Fibroblast of mammary gland (primary cell): ENCODE measurements around the gene ADCY9.

Source experiments
- DNase-seq: peaks from one replicate; pipeline ENCODE4 v3.0.0-alpha.2; 2010; ENCODE audit warnings: low read depth
- H3K4me3 ChIP-seq: 2 replicates; pipeline ENCODE4 v1.5.1; 2011; ENCODE audit warnings: low read depth, mild to moderate bottlenecking, low read length, moderate library complexity; ENCODE audit not compliant: control insufficient read depth
- TF ChIP-seq, protein P1 (sequence below): conservative IDR thresholded peaks from 2 replicates; pipeline ENCODE4 v1.5.1; 2011; ENCODE audit warnings: low read depth, low read length, inconsistent platforms; ENCODE audit not compliant: control insufficient read depth, insufficient read depth

Gene ADCY9

DNA sequence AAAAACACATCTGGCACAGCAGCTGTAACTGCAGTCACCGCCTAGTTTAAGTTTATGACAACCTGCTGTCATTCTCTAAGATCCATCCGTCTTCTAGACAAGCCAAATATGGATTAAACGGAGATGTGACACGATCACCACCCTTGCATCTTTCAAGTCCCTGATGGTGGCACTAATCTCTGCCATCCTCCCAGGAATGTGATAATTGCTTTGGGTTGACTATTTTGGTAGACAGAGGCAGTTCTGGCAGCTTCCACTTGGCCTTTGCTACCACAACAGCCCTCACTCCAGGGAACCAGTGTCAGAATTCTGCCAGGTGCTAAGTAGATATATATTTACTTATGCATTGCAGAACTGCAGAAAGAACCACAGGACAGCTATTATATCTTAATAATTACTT is 81.3 kb downstream of the ADCY9 start:
- no peak overlapping the region for H3K4me3 ChIP-seq
- TF ChIP-seq, protein P1, sequence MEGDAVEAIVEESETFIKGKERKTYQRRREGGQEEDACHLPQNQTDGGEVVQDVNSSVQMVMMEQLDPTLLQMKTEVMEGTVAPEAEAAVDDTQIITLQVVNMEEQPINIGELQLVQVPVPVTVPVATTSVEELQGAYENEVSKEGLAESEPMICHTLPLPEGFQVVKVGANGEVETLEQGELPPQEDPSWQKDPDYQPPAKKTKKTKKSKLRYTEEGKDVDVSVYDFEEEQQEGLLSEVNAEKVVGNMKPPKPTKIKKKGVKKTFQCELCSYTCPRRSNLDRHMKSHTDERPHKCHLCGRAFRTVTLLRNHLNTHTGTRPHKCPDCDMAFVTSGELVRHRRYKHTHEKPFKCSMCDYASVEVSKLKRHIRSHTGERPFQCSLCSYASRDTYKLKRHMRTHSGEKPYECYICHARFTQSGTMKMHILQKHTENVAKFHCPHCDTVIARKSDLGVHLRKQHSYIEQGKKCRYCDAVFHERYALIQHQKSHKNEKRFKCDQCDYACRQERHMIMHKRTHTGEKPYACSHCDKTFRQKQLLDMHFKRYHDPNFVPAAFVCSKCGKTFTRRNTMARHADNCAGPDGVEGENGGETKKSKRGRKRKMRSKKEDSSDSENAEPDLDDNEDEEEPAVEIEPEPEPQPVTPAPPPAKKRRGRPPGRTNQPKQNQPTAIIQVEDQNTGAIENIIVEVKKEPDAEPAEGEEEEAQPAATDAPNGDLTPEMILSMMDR = no peak
- no peak for DNase-seq

DNA sequence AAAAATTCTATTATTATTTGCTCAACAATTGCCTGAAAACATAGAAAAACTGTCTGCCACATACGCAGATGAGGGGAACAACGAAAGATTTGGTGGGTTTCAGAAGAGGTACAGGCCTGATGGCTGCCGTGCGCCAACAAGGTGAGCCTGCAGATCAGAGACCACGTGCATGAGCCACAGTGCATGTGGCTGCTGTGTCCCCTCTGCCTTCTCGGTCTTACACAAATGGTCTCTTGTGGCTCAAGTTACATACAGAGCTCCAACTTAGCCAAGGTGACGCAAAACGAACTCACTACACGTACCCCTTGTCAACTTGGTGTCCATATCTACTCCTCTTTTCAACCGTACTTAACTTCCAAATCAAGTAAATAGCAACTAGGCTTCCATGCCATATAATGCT is 82.3 kb downstream of the ADCY9 start:
- no peak for DNase-seq
- TF ChIP-seq, protein P1 = no peak
- no peak overlapping the region for H3K4me3 ChIP-seq

DNA sequence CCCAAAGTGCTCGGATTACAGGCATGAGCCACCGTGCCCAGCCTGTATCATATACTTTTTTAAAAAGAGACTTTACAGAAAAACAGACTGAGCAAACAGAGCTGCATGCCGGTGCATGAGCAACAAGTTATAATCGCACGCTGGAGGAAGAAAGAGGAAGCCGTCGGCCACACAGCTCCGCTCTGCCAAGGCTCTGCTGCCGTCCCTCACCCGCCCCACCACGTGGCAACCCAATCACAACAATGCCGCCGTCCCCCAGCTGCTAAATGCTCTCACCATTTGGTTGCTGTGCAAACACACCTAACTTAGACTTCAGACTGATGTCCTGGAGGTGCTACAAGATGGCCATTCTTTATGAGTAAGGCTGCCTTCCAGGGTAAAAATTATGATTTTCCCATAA is 83.5 kb downstream of the ADCY9 start:
- DNase-seq = no peak
- TF ChIP-seq, protein P1 = no peak
- no peak overlapping the region for H3K4me3 ChIP-seq

DNA sequence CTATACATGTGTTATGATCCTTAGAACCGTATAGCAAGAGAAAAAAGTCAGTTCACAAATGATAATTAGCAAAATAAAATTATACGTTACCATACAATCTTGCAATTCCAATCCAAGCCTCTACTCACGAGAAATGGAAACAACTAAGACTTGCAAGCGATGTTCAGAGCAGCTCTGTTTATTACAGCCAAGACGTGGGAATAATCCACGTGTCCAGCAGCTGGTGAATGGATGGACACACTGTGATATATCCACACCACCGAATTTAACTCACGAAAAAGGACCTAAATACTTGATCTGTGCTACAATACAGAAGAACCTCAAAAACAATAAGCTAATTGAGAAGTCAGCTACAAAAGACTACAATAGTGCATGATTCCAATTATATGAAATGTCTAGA is 88.1 kb downstream of the ADCY9 start:
- TF ChIP-seq, protein P1 = no peak
- no peak for DNase-seq
- H3K4me3 ChIP-seq = no peak overlapping the region

DNA sequence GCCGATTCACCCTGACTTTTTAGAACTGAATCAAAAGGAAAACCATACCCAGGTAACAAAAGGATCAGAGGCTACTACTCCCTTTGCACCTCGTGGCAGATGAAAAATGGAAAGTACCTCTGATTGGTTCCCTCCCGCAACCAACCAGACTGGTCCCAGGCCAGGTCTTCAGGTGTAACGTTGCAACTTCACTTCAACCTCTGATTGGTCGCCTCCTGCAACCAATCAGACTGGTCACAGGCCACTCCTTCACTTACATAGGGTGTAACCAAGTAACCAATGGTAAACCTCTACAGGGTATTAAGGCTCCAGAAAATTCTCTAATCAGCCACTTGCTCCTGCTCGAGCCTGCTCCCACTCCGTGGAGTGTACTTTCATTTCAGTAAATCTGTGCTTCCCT is 89.4 kb downstream of the ADCY9 start:
- H3K4me3 ChIP-seq = no peak overlapping the region
- no peak for DNase-seq
- TF ChIP-seq, protein P1 = no peak

DNA sequence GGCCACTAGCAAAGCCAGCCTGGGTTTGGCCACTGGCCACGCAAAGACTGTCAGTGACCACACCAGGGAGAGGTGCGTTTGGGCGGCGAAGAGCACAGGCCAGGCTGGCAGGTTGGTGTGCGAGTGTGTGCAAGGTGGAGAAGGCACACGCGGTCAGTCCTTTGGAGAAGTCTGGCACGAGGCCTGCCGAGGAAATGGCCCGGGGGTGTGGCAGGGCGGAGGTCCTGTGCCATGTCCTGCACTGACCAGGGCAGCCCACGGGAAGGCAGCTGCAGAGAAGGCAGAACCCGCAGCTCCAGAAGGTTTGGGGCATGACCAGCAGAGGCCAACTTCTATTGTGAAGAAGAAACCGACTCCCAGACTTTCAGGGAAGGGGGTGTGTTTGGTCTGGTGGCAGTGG is 90.8 kb downstream of the ADCY9 start:
- TF ChIP-seq, protein P1 = no peak
- no peak for DNase-seq

DNA sequence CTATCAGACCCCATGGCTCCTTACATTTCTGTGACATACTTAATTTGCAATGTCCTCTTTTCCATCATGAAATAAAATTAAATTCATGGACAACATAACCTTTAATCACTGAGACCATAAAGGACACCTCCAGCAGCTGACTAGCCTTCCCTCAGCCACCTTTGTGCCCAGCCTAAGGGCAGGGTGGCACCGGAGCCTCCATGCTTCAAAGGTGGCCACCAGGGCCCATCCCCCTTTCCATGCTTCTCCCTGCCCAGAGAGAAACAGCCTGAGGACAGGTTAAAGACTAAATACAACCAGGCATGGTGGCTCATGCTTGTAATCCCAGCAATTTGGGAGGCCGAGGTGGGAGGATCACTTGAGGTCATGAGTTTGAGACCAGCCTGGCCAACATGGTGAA is 94.3 kb downstream of the ADCY9 start:
- DNase-seq = no peak
- no peak overlapping the region for H3K4me3 ChIP-seq
- TF ChIP-seq, protein P1 = no peak

More for the DNA sequence above, 90.8 kb downstream of the ADCY9 start:
- H3K4me3 ChIP-seq = no peak overlapping the region
